Activated T-helper 2 cell treated with anti-CD3 and anti-CD28 coated beads, Interferon-gamma antibody, Interleukin-2, Interleukin-4, amounts not matched to agents 10 μg/mL and 5 μg/mL and 100 μg/mL, durations not matched to agents 14 hours and 24 hours and 36 hours (primary cell): Measurements from ENCODE around the gene ZNRF3. TPM values are rescaled to one million over a fixed set of nuclear protein-coding genes. Genes with fewer than 3 reads are reported as not detected.

Source experiments
- DNase-seq: peaks from one replicate; pipeline ENCODE4 v3.0.0; 2021; ENCODE audit warnings: low spot score
- H3K27ac Mint-ChIP-seq: one replicate; pipeline ENCODE4 v1.8.0; 2021; ENCODE audit warnings: mixed read lengths
- H3K27me3 Mint-ChIP-seq: one replicate; pipeline ENCODE4 v1.8.0; 2021; ENCODE audit warnings: low read depth, mixed read lengths
- H3K36me3 Mint-ChIP-seq: one replicate; pipeline ENCODE4 v1.8.0; 2021; ENCODE audit warnings: low read depth, mixed read lengths
- H3K4me1 Mint-ChIP-seq: one replicate; pipeline ENCODE4 v1.8.0; 2021; ENCODE audit warnings: low read depth, mixed read lengths
- H3K4me3 Mint-ChIP-seq: one replicate; pipeline ENCODE4 v1.8.0; 2021; ENCODE audit warnings: low read depth, mild to moderate bottlenecking, moderate library complexity, mixed read lengths
- H3K9me3 Mint-ChIP-seq: one replicate; pipeline ENCODE4 v1.8.0; 2021; ENCODE audit warnings: mixed read lengths
- intact Hi-C: fragments of 100-400 bp; cut with micrococcal nuclease; formaldehyde crosslinking; loops from one replicate; pipeline ENCODE4 v1.15.1; 2023
- total RNA-seq: library from RNA; stranded (reverse); gene quantifications from 2 replicates; pipeline ENCODE4 v1.2.3, GENCODE V29; 2022

The ZNRF3 gene
- total RNA-seq, 1 donor from 2014 or later = 0.82 TPM

DNA sequence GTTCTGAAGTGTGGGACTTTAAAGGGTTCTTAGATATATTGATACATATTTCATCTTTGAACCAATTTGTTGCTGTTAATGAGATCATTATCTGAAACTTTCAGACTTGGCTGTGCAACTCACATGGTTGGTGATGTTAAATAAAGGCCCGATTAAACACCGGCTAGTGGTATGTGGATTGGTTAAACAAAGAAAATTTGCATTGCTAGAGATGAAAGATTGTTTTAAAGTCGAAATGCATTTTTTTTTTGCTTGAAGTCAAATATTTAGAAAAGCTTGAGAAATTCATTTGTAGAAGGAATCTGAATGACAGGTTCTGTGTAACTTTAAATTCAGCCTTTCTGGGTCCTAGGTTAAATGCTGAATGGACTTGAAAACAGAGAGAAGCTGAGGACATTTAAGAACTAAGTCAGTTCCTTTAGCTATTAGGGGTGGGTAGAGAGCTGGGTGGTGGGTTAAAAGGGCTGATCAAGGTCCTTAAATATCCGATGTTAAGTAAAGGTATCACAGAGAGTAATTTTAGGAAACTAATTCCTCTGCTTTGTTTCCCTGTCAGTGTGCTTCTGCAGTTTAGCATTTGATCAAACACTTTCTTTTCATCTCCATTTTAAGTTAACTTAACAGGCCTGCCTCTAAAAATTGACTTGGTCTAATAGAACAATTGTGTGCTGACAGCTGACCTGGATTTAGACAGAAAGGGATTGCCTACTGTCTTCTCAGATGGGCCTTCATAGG is 4.5 kb downstream of the ZNRF3 start:
- H3K27me3 Mint-ChIP-seq = peaks cover 71% of the 10 kb centered on the region
- DNase-seq = no peak
- no peaks in the 10 kb centered on the region for H3K36me3 Mint-ChIP-seq
- H3K27ac Mint-ChIP-seq = no peak overlapping the region
- H3K4me3 Mint-ChIP-seq = no peak overlapping the region
- intact Hi-C loops = no loop called here
- peaks cover 4% of the 10 kb centered on the region for H3K4me1 Mint-ChIP-seq
- H3K9me3 Mint-ChIP-seq = no peaks in the 10 kb centered on the region

DNA sequence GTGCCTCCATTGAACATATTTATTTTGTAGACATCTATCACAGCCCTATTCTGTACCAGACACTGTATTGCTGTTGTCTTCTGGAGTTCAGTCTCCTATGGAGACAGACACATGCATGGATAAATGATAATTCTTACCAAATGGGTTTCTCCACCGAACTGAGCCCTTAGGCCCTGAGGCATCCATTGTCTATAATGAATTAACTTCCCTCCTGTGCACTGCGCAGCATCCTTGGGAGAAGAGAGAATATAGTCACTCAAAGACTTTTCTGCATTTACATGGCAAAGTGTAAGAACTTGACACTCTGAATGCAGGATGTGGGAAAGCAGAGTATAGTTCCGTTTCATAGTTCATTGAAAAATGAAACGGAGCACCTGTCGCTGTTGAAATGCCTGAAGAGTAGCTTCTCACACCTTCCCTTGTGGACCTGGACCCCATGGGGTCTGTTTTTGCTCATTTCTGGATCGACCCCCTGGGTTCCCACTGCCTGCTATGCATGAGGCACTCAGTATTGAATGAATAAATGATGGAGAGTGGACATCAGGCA is 6.2 kb downstream of the ZNRF3 start:
- no peaks in the 10 kb centered on the region for H3K9me3 Mint-ChIP-seq
- intact Hi-C loops = no loop called here
- no peak overlapping the region for H3K27ac Mint-ChIP-seq
- H3K27me3 Mint-ChIP-seq = peaks cover 66% of the 10 kb centered on the region
- H3K4me1 Mint-ChIP-seq = peaks cover 3% of the 10 kb centered on the region
- no peak overlapping the region for H3K4me3 Mint-ChIP-seq
- DNase-seq = no peak
- H3K36me3 Mint-ChIP-seq = no peaks in the 10 kb centered on the region

DNA sequence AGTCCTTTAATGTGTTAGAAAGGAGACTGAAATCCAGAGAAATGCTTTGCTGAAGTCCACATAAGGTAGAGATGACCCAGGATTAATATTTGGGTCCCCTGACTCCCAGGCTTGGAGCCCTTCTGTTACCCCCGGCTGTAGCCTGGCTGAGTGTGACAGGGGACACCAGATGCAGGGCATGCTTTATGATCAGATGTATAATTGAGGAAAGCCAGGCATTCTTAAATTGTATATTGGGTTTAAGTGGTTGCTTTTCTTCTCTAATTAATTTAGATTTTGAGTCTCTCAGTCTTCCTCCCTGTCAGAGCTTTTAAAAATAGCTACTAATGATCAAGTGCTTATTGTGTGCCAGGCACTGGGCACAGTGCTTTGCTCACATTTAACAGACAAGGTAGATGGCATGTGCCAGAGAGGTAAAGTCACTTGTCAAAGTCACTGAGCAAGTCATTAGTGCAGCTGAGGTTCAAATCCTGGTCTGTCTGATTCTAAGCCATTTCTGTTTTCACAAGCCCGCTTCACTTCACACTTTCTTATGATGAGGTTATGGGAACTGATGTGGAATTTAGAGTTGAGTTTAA is 7.9 kb downstream of the ZNRF3 start:
- no peak for DNase-seq
- intact Hi-C loops = no loop called here
- H3K36me3 Mint-ChIP-seq = no peaks in the 10 kb centered on the region
- H3K4me1 Mint-ChIP-seq = no peaks in the 10 kb centered on the region
- no peak overlapping the region for H3K27ac Mint-ChIP-seq
- peaks cover 53% of the 10 kb centered on the region for H3K27me3 Mint-ChIP-seq
- H3K9me3 Mint-ChIP-seq = no peaks in the 10 kb centered on the region
- H3K4me3 Mint-ChIP-seq = no peak overlapping the region

- intact Hi-C loops = no loop called here
- H3K36me3 Mint-ChIP-seq = no peaks in the 10 kb centered on the region
- DNase-seq = no peak
- no peaks in the 10 kb centered on the region for H3K4me1 Mint-ChIP-seq
- H3K9me3 Mint-ChIP-seq = no peaks in the 10 kb centered on the region
- H3K4me3 Mint-ChIP-seq = no peak overlapping the region
- H3K27ac Mint-ChIP-seq = no peak overlapping the region
- peaks cover 48% of the 10 kb centered on the region for H3K27me3 Mint-ChIP-seq
These were observed 8.9 kb downstream of the ZNRF3 start for GRCh38 chr22:28892175-28892731.

GRCh38 chr22:28893810-28894209 is 10.4 kb downstream of the ZNRF3 start:
- intact Hi-C loops = no loop called here
- DNase-seq = no peak
- Mint-ChIP-seq H3K9me3 (no peaks in the 10 kb centered on the region), H3K27me3 (peaks cover 43% of the 10 kb centered on the region), H3K36me3 (no peaks in the 10 kb centered on the region), H3K27ac (no peak overlapping the region), H3K4me3 (no peak overlapping the region), H3K4me1 (no peaks in the 10 kb centered on the region)

GRCh38 chr22:28894334-28894733 is 11.0 kb downstream of the ZNRF3 start:
- H3K9me3 Mint-ChIP-seq = no peaks in the 10 kb centered on the region
- peaks cover 43% of the 10 kb centered on the region for H3K27me3 Mint-ChIP-seq
- intact Hi-C loops = no loop called here
- no peaks in the 10 kb centered on the region for H3K36me3 Mint-ChIP-seq
- peaks cover 5% of the 10 kb centered on the region for H3K4me1 Mint-ChIP-seq
- DNase-seq = no peak
- H3K4me3 Mint-ChIP-seq = no peak overlapping the region
- H3K27ac Mint-ChIP-seq = no peak overlapping the region

- Mint-ChIP-seq H3K9me3 (no peaks in the 10 kb centered on the region), H3K27ac (no peak overlapping the region), H3K27me3 (peaks cover 42% of the 10 kb centered on the region), H3K36me3 (no peaks in the 10 kb centered on the region), H3K4me1 (peaks cover 5% of the 10 kb centered on the region), H3K4me3 (no peak overlapping the region)
- DNase-seq = no peak
- intact Hi-C loops = no loop called here
These were observed 11.4 kb downstream of the ZNRF3 start for GRCh38 chr22:28894807-28895206.

DNA sequence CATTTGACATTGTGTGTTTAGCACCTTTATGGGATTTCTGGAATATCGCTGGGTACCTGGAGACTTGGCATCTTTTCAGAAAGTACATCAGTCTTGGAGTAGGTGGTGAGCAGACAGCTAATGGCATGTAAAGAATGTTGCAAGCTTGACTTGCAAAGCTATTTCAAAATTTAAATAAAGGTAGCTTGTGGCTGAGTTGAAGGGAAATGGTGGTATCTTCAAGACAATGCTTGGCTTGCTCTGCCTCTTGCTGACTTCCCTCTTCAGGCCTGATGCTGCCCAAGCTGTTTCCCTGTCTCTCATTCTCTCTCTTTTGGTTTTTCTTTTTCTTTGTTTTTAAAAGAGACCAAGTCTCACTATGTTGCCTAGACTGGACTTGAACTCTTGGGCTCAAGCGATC is 13.2 kb downstream of the ZNRF3 start:
- peaks cover 5% of the 10 kb centered on the region for H3K4me1 Mint-ChIP-seq
- intact Hi-C loops = no loop called here
- no peak overlapping the region for H3K27ac Mint-ChIP-seq
- no peaks in the 10 kb centered on the region for H3K36me3 Mint-ChIP-seq
- DNase-seq = no peak
- H3K9me3 Mint-ChIP-seq = no peaks in the 10 kb centered on the region
- no peak overlapping the region for H3K4me3 Mint-ChIP-seq
- peaks cover 44% of the 10 kb centered on the region for H3K27me3 Mint-ChIP-seq

GRCh38 chr22:28898233-28898629 is 14.9 kb downstream of the ZNRF3 start:
- H3K4me3 Mint-ChIP-seq = no peak overlapping the region
- DNase-seq = no peak
- H3K27ac Mint-ChIP-seq = no peak overlapping the region
- peaks cover 46% of the 10 kb centered on the region for H3K27me3 Mint-ChIP-seq
- H3K9me3 Mint-ChIP-seq = no peaks in the 10 kb centered on the region
- intact Hi-C loops = no loop called here
- H3K36me3 Mint-ChIP-seq = no peaks in the 10 kb centered on the region
- peaks cover 5% of the 10 kb centered on the region for H3K4me1 Mint-ChIP-seq

GRCh38 chr22:28899199-28899853 is 16.0 kb downstream of the ZNRF3 start:
- no peak overlapping the region for H3K4me3 Mint-ChIP-seq
- no peak for DNase-seq

GRCh38 chr22:28900379-28900925 is 17.1 kb downstream of the ZNRF3 start:
- peaks cover 7% of the 10 kb centered on the region for H3K4me1 Mint-ChIP-seq
- no peaks in the 10 kb centered on the region for H3K36me3 Mint-ChIP-seq
- H3K9me3 Mint-ChIP-seq = no peaks in the 10 kb centered on the region
- H3K27ac Mint-ChIP-seq = no peak overlapping the region
- peaks cover 64% of the 10 kb centered on the region for H3K27me3 Mint-ChIP-seq
- no peak for DNase-seq
- no peak overlapping the region for H3K4me3 Mint-ChIP-seq
- intact Hi-C loops = no loop called here

More at GRCh38 chr22:28899199-28899853, 16.0 kb downstream of the ZNRF3 start:
- no peaks in the 10 kb centered on the region for H3K36me3 Mint-ChIP-seq
- peaks cover 56% of the 10 kb centered on the region for H3K27me3 Mint-ChIP-seq
- intact Hi-C loops = no loop called here
- H3K27ac Mint-ChIP-seq = no peak overlapping the region
- no peaks in the 10 kb centered on the region for H3K9me3 Mint-ChIP-seq
- H3K4me1 Mint-ChIP-seq = peaks cover 5% of the 10 kb centered on the region

- intact Hi-C loops = no loop called here
- no peak overlapping the region for H3K4me3 Mint-ChIP-seq
- no peak for DNase-seq
These were observed 19.1 kb downstream of the ZNRF3 start for GRCh38 chr22:28902490-28902889.

More at GRCh38 chr22:28902490-28902889, 19.1 kb downstream of the ZNRF3 start:
- Mint-ChIP-seq H3K9me3 (no peaks in the 10 kb centered on the region), H3K36me3 (no peaks in the 10 kb centered on the region), H3K4me1 (peaks cover 11% of the 10 kb centered on the region), H3K27me3 (peaks cover 70% of the 10 kb centered on the region), H3K27ac (no peak overlapping the region)
